DND-41 (cell line): Measurements from ENCODE around the gene UNC119.
"Not testable (repeated sequence)": the region's sequence is repeated elsewhere in the genome, so short reads cannot be mapped to it uniquely, and the experiment has no call there.

Experiments used
- ATAC-seq: fragments of 200-7000 bp; cut with Tn5 transposase; 3 replicates; pipeline ENCODE4 v1.9.1; 2021; ENCODE audit warnings: low read depth; ENCODE audit not compliant: insufficient read depth
- DNase-seq: peaks from one replicate; pipeline ENCODE4 v3.0.0-alpha.2; 2020
- H2AFZ ChIP-seq: 2 replicates; pipeline ENCODE4 v1.6.0; 2012; ENCODE audit warnings: low read depth, low read length
- H3K27ac ChIP-seq: 2 replicates; pipeline ENCODE4 v1.5.1; 2012; ENCODE audit warnings: low read length, inconsistent platforms
- H3K27me3 ChIP-seq: fragments of 200-600 bp; sonication (generic); 2 replicates; pipeline ENCODE4 v1.6.0; 2012; ENCODE audit warnings: low read length, mild to moderate bottlenecking, inconsistent platforms; ENCODE audit not compliant: insufficient read depth, poor library complexity
- H3K36me3 ChIP-seq: 2 replicates; pipeline ENCODE4 v1.5.1; 2012; ENCODE audit warnings: low read length, inconsistent platforms; ENCODE audit not compliant: insufficient read depth
- H3K4me1 ChIP-seq: 2 replicates; pipeline ENCODE4 v1.5.1; 2012; ENCODE audit warnings: mild to moderate bottlenecking, low read length; ENCODE audit not compliant: insufficient read depth
- H3K4me2 ChIP-seq: 2 replicates; pipeline ENCODE4 v1.6.0; 2012; ENCODE audit warnings: mild to moderate bottlenecking, moderate library complexity, low read length, inconsistent platforms; ENCODE audit not compliant: insufficient read depth
- H3K4me3 ChIP-seq, 2 experiments: fragments of 200-600 bp in 1 of 2; shearing (Covaris generic) in 1 of 2; 2 replicates each; pipeline ENCODE4 v1.5.1; 2012 to 2016; ENCODE audit warnings: inconsistent platforms in 2 of 2, low read length in 2 of 2, mild to moderate bottlenecking in 2 of 2, low read depth in 1 of 2, moderate library complexity in 1 of 2
- H3K79me2 ChIP-seq: 2 replicates; pipeline ENCODE4 v1.6.0; 2012; ENCODE audit warnings: low read length, inconsistent platforms; ENCODE audit not compliant: insufficient read depth
- H3K9ac ChIP-seq: 2 replicates; pipeline ENCODE4 v1.6.0; 2012; ENCODE audit warnings: low read depth, mild to moderate bottlenecking, inconsistent platforms, low read length, moderate library complexity
- H3K9me3 ChIP-seq: 2 replicates; pipeline ENCODE4 v1.5.1; 2012; ENCODE audit warnings: low read length, moderate library complexity, mild to moderate bottlenecking, inconsistent platforms; ENCODE audit not compliant: insufficient read depth, severe bottlenecking
- H4K20me1 ChIP-seq: 2 replicates; pipeline ENCODE4 v1.6.0; 2012; ENCODE audit warnings: low read length; ENCODE audit not compliant: insufficient read depth
- EZH2 ChIP-seq: IDR thresholded peaks from 3 replicates; pipeline ENCODE4 v1.6.1; 2012; ENCODE audit warnings: borderline replicate concordance, low read depth, mild to moderate bottlenecking, moderate library complexity, low read length, inconsistent platforms; ENCODE audit not compliant: severe bottlenecking
- TF ChIP-seq, protein P1 (sequence below): IDR thresholded peaks from 2 replicates; pipeline ENCODE4 v1.5.1; 2012; ENCODE audit warnings: borderline replicate concordance, low read length, moderate library complexity, mild to moderate bottlenecking; ENCODE audit not compliant: poor library complexity, severe bottlenecking; ENCODE audit errors: extremely low read depth

Gene UNC119

DNA sequence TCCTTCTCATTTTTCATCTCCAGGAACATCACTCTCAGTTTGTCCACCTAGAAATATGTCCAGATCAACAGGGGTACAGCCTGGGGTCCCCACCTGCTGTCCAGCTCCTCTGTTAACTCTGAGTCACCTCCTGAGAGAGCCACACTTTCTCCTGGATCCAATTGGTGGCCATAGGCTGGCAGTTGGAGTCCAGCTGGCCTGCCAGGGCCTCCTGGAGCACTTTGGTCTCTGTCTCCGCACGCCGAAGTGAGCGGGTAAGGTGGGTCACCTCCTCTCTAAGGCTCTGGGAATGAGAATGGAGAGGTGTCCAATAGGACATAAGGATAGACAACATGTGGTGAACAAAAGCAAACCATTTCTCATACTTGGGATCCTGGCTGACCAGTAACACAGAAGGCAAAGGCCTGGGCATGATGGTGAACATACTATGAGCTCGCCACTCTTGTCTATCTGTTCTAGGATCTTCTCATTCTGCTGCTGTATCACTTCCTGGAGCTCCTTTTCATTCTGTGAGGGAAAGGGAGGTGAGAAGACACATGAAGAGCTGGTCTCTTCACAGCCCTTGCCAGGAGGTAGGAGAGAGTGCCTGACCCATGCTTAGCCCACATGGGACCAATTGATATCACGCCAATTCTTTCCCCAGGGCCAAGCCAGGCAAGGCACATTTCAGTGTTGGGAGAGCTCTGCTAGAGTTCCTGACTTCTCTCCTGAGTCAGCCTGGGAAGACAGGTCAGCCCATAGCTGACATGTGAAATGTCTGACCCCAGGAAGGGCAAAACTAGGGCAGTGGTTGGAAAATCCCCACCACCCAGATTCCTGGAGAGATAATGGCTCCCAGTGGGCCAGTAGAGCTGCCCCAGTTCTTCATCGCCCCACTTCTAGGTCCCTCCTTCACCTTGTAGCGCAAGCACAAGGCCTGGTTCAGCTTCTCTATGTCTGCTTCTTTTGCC is 26.1 kb upstream of the UNC119 start:
- Histone ChIP-seq H3K4me3 (no peak overlapping the region), H3K9ac (no peak overlapping the region), H4K20me1 (no peaks in the 10 kb centered on the region), H3K4me2 (no peak overlapping the region), H3K9me3 (no peaks in the 10 kb centered on the region), H3K27me3 (no peaks in the 10 kb centered on the region), H3K27ac (no peak overlapping the region), H2AFZ (no peak overlapping the region), H3K4me1 (no peaks in the 10 kb centered on the region), H3K36me3 (peaks cover 75% of the 10 kb centered on the region), H3K79me2 (no peaks in the 10 kb centered on the region)
- TF ChIP-seq EZH2 = no peak
- TF ChIP-seq, protein P1, sequence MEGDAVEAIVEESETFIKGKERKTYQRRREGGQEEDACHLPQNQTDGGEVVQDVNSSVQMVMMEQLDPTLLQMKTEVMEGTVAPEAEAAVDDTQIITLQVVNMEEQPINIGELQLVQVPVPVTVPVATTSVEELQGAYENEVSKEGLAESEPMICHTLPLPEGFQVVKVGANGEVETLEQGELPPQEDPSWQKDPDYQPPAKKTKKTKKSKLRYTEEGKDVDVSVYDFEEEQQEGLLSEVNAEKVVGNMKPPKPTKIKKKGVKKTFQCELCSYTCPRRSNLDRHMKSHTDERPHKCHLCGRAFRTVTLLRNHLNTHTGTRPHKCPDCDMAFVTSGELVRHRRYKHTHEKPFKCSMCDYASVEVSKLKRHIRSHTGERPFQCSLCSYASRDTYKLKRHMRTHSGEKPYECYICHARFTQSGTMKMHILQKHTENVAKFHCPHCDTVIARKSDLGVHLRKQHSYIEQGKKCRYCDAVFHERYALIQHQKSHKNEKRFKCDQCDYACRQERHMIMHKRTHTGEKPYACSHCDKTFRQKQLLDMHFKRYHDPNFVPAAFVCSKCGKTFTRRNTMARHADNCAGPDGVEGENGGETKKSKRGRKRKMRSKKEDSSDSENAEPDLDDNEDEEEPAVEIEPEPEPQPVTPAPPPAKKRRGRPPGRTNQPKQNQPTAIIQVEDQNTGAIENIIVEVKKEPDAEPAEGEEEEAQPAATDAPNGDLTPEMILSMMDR = no peak
- ATAC-seq (no peak), DNase-seq (no peak)

DNA sequence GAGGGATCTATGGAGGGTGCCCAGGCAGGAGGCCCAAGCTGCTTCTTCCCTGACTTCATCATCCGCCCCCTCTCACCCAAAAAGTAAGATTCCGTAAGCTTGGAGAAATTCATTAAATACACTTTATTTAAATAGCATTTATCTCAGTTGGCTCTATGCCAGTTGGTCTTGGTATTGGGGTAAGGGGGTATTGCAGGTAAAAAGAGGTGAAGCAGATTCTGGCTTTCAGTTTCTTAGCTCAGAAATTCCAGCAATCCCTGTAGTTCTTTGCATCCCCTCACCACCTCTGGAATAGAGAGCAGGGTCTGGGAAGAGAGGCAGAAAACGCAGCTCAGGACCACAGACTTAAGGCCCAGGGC is 25.0 kb upstream of the UNC119 start:
- H3K79me2 ChIP-seq = no peaks in the 10 kb centered on the region
- peaks cover 5% of the 10 kb centered on the region for H3K4me1 ChIP-seq
- no peak overlapping the region for H3K27ac ChIP-seq
- TF ChIP-seq, protein P1 = no peak
- no peak for TF ChIP-seq EZH2
- no peak overlapping the region for H3K4me2 ChIP-seq
- no peak overlapping the region for H2AFZ ChIP-seq
- ATAC-seq (no peak), DNase-seq (no peak)
- no peaks in the 10 kb centered on the region for H4K20me1 ChIP-seq
- peaks cover 64% of the 10 kb centered on the region for H3K36me3 ChIP-seq
- H3K9me3 ChIP-seq = no peaks in the 10 kb centered on the region
- H3K27me3 ChIP-seq = no peaks in the 10 kb centered on the region
- no peak overlapping the region for H3K9ac ChIP-seq
- no peak overlapping the region for H3K4me3 ChIP-seq

DNA sequence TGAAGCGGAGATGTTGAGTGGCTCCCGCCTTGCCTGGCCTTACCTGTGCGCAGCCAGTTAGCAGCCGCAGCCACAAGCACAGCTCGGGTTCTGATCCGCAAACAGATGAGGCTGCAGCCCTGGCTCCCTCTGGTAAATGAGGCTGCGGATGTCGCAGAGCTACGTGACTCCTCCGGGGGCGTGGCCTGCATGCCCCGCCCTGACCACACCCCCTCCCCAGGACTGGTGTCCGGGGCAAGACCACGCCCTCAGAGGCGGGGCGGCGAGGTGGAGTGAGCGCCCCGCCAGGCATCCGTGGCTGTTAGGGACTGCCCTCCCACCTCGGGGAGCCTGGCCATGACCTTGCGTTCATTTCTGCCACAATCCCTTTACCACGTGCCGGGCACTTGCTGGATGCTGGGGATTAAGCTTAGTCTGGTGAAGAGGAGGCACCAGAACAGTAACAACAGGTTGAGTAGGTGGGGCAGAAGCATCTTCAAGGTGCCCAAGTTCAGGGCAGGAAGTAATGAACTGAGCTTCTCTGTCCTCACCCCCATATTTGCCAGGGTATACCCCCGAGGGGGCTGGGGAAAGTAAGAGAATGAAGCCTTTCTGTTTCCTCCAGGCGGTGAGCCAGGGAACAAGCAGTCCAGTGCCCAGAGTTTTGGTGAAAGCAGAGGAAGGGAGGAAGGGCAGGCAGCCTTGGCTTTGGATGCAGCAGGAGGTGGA is 24.5 kb upstream of the UNC119 start, which contains the start of gene ALDOC:
Gene ALDOC (minus strand): TSS at position 138 of the 708 bp plus-strand sequence. CDS start 1,363 bp downstream, outside the sequence.
- no peak within 1 kb of the TSS for H3K4me2 ChIP-seq
- no peaks in the 10 kb centered on the region for H3K9me3 ChIP-seq
- no peaks in the 10 kb centered on the region for H4K20me1 ChIP-seq
- TF ChIP-seq EZH2 = no peak
- TF ChIP-seq, protein P1 = no peak
- peak; percentile 81 for ATAC-seq
- H3K36me3 ChIP-seq = peaks cover 59% of the 10 kb centered on the region
- H2AFZ ChIP-seq = no peak within 1 kb of the TSS
- no peak within 1 kb of the TSS for H3K27ac ChIP-seq
- peaks cover 1% of the 10 kb centered on the region; the same call in 1 of the 2 replicates for H3K79me2 ChIP-seq
- no peak within 1 kb of the TSS for H3K9ac ChIP-seq
- H3K27me3 ChIP-seq = no peaks in the 10 kb centered on the region
- DNase-seq = peak; percentile 79
- H3K4me3 ChIP-seq = no peak within 1 kb of the TSS
- peaks cover 10% of the 10 kb centered on the region for H3K4me1 ChIP-seq

DNA sequence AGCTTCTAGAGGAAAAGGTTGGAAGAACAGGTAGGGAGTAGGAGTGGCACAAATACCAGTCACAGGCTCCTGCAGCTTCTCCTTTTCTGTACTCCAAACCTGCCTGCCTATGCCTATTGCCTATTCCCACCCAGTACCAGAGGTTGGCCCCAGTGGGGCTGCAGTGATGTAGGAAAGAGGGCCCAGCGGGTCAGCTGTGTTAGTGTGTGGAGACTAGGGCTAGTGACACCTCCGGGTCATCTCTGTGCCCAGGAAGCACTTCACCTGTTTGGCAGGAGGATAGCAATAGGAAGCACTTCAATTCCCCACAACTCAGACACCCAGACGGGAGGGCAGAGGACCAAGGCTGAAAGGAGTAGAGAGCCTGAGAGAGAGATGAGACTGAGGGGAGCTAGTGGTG is 23.6 kb upstream of the UNC119 start:
- not testable (repeated sequence) for ATAC-seq, DNase-seq, H3K27ac ChIP-seq, H3K9me3 ChIP-seq, H4K20me1 ChIP-seq, H3K79me2 ChIP-seq, H3K9ac ChIP-seq, H3K27me3 ChIP-seq, H3K4me2 ChIP-seq, H3K4me3 ChIP-seq, H2AFZ ChIP-seq
- H3K36me3 ChIP-seq = peaks cover 53% of the 10 kb centered on the region
- peaks cover 13% of the 10 kb centered on the region for H3K4me1 ChIP-seq
